ENCODE data around the gene PES1.
"Not testable (repeated sequence)": the region's sequence is repeated elsewhere in the genome, so short reads cannot be mapped to it uniquely, and the experiment has no call there.

The PES1 gene

GRCh38 chr22:30607939-30608338, 16.2 kb upstream of the PES1 start:
- DNase-seq (ENCODE audit: low read depth), result no peak

- no peak for DNase-seq (ENCODE audit: low read depth)
These were observed 15.7 kb upstream of the PES1 start for GRCh38 chr22:30607300-30607930.

- peak; percentile 84 for DNase-seq (ENCODE audit: low read depth)
These were observed 15.0 kb upstream of the PES1 start, which contains the start of gene TCN2 for GRCh38 chr22:30606455-30607299. Gene TCN2 (plus strand): TSS chr22:30607174. CDS start chr22:30607332, 158 bp downstream.

DNA sequence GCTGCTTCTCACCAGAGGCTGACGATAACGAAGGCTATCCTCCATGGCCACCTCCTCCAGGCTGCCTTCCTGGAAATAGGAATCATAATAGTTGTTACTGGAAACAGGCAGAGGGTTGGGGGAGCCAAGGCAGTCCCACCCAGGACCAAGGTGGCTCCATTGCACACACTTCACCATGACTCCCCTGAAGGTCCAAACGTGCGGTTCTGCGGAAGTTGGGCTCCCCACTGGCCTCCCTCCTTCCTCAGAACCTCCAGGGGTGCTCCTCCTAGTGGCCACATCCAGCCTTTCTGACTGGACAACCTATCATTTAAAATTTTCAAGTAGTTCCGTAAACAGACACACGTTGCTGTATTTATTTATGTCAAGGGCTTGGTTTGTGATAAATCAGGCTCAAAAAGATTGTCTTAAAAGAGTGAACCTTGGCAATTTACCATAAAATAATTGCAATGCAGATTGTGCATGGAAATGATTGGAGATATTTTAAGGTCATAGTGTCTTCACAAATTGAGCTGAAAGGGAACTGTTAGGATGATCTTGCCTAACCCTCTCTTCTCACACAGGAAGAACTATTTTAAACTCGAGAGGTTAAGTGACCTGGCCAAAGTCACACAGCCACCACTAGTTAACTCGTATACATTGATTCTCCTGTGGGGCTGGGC, 13.9 kb upstream of the PES1 start:
- DNase-seq (ENCODE audit: low read depth), result peak; percentile 41

GRCh38 chr22:30604723-30605122, 13.0 kb upstream of the PES1 start:
- no peak for DNase-seq (ENCODE audit: low read depth)

- no peak for DNase-seq (ENCODE audit: low read depth)
These were observed 12.1 kb upstream of the PES1 start for GRCh38 chr22:30603801-30604200.

- peak; percentile 41 for DNase-seq (ENCODE audit: low read depth)
These were observed 10.3 kb upstream of the PES1 start for GRCh38 chr22:30602049-30602448.

- DNase-seq (ENCODE audit: low read depth), result no peak
These were observed 9.8 kb upstream of the PES1 start for GRCh38 chr22:30601464-30601863.

GRCh38 chr22:30600921-30601320, 9.2 kb upstream of the PES1 start:
- no peak for DNase-seq (ENCODE audit: low read depth)

GRCh38 chr22:30598986-30599385, 7.3 kb upstream of the PES1 start:
- no peak for DNase-seq (ENCODE audit: low read depth)

- DNase-seq (ENCODE audit: low read depth), result no peak
These were observed 5.2 kb upstream of the PES1 start for GRCh38 chr22:30596886-30597285.

- no peak for DNase-seq (ENCODE audit: low read depth)
These were observed 4.5 kb upstream of the PES1 start for GRCh38 chr22:30596199-30596598.

DNA sequence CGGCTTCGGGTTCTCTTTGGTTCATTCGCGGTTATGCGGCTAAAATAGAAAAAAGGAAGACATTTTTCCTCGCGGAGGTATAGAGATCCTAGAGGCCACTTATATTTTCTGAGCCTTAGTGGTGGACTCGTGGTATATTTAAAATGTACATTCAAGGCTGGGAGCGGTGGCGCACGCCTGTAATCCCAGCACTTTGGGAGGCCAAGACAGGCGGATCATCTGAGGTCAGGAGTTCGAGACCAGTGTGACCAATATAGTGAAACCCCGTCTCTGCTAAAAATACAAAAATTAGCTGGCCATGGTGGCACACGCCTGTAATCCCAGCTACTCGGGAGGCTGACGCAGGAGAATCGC, 627 bp upstream of the PES1 start:
- DNase-seq (ENCODE audit: low read depth), result not testable (repeated sequence)

DNA sequence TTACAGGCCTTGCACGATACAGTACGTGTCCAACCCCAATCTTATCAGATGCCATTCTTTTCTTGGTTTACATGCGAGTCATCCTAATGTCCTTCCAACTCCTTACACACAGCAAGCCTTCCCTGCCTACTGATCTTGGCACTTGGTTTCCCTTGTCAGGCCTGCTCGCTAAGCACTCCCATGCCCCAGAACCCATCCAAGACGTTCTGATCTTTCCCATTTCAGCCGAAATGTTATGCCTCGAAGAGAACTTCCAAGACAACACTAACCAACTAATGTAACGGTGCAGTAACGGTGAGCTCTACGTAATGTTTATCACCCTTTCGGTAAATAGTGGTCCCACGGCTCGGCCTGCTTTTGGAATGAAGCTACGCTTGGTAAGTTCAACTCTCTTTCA, 521 bp downstream of the PES1 start:
- peak; percentile 54 for DNase-seq (ENCODE audit: low read depth)

DNA sequence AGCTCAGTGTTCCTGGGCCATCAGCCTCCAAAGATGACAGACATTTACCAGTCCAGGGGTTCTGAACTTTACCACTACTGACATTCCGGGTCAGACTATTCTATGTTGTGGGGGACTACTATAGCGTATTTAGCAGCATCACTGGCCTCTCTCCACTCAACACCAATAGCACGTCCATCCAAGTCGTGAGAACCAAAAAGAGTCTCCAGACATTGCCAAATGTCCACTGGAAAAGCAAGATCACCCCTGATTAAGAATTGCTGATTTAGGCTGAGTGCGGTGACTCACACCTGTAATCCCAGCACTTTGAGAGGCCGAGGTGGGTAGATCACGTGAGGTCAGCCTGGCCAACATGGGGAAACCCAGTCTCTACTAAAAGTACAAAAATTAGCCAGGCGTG, 5.3 kb downstream of the PES1 start:
- no peak for DNase-seq (ENCODE audit: low read depth)

DNA sequence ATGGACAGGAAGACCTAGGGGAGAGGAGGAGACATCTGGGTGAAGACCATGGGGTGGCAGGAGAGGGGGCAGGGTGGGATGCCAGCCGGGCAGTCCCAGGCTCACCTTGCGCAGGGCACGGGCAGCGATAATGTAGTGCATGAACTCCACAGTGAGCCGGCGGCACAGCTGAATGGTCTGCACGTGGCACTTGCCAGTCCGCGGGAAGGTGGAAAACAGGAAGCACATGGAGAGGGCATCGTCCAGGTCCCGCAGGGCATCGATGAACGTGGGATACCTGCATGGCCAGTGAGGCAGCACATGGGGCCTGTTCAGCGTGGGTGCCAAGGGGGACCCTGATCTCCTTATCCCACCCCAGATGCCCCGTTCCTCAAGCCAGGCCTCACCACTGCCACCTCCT, 7.3 kb downstream of the PES1 start:
- DNase-seq (ENCODE audit: low read depth), result no peak

GRCh38 chr22:30582788-30583545, 8.7 kb downstream of the PES1 start:
- no peak for DNase-seq (ENCODE audit: low read depth)

- DNase-seq (ENCODE audit: low read depth), result no peak
These were observed 9.7 kb downstream of the PES1 start for GRCh38 chr22:30582051-30582450.

- DNase-seq (ENCODE audit: low read depth), result no peak
These were observed 10.8 kb downstream of the PES1 start for GRCh38 chr22:30580896-30581295.

DNA sequence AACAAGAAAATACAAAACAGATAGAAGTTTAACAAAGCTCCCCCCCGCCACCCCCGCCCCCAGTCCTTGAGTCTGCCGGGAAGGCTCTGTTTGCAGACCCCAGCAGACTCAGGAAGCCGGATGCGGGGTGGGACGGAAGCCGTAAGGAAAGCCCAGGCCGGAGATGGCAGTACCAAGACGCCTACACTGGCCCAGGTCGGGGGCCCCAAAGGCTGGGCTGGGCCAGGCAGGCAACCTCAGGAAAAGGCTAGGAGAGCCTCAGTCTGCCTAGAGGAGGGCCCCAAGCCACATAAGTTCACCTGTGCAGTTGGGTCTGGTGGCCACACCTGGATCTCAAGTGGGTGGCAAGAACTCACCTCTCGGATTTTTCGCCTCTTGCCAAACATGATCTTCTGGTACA, 13.2 kb downstream of the PES1 start:
- DNase-seq (ENCODE audit: low read depth), result no peak

DNA sequence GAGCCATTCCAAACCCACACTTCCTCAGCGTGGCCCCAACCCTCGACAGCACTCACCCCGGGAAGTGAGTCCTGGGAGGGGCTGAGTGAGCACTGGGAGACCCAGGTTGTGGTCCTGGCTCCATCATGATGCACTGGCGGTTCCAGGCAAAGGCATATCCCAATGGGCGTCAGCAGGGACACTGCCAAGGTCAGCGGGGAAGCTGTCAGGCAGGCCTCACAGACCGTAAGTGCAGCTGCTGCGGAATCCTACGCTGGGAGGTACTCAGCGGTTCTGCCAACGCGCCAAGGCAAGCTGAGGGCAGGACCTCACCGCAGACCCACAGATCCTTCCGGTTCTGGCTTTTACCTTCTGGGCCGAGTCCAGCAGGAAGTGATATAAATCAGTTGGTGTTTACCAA, 15.9 kb downstream of the PES1 start:
- no peak for DNase-seq (ENCODE audit: low read depth)

DNA sequence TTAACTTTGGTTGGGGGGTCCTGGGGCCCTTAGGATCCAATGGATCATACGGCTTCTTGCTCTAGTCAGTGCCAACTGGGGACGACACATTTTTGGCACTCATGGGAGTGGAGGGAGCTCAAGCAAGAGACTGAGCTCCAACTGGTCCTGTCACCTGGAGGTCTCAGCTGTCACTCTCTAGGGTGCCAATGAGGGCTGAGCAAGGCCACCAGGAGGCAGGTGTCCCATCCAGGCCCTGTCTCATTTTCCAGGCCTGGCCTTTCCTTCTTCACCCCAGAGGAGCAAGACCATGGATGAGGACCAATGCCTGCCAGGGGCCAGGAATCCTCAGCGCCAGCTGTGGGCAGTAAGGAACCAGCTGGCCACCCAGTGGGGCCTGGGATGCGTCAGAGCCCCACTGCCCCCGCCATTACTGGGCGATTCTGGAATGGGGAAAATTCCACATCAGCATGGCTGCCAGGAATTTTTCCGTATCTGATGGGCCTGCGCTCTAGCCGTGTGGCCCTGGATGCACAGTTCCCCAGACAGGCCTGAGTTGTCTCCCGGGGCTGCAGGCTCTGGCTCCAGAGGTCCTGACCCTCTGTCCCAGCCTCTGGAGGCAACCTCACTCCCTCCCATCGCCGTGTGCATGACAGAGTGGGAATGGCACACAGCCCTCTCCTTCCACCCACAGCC, 16.6 kb downstream of the PES1 start:
- DNase-seq (ENCODE audit: low read depth), result peak; percentile 67

Measured in EH (cell line).